GM21528 (cell line): ENCODE measurements around the gene NNAT.

Experiments used
- ATAC-seq: cut with Tn5 transposase; IDR thresholded peaks from one replicate; pipeline ENCODE4 v1.9.1; 2021; ENCODE audit warnings: mild to moderate bottlenecking, moderate library complexity; ENCODE audit not compliant: unreplicated experiment, low FRiP score

Gene NNAT

GRCh38 chr20:37564388-37565133, 43.5 kb downstream of the NNAT start:
- no peak for ATAC-seq

GRCh38 chr20:37565134-37565811, 44.2 kb downstream of the NNAT start:
- ATAC-seq = no peak

GRCh38 chr20:37566590-37567330, 45.7 kb downstream of the NNAT start:
- no peak for ATAC-seq

GRCh38 chr20:37567331-37567665, 46.2 kb downstream of the NNAT start:
- ATAC-seq = no peak

GRCh38 chr20:37567671-37568588, 46.9 kb downstream of the NNAT start:
- ATAC-seq = no peak

- ATAC-seq = no peak
Observed at GRCh38 chr20:37570419-37570818, 49.4 kb downstream of the NNAT start.

- ATAC-seq = no peak
Observed at GRCh38 chr20:37571033-37571432, 50.0 kb downstream of the NNAT start.
